Measurements from ENCODE around the gene SCIMP.
"Not testable (repeated sequence)": the region's sequence is repeated elsewhere in the genome, so short reads cannot be mapped to it uniquely, and the experiment has no call there.

Gene SCIMP
- total RNA-seq, result 0 reads per million in 2 donors

- DNase-seq, result no peak
Measured at GRCh38 chr17:5234645-5235576, at the start of gene SCIMP. SCIMP (minus strand) TSS chr17:5234860; CDS start chr17:5234755, 105 bp downstream.

- DNase-seq, result no peak
Measured at GRCh38 chr17:5283571-5284315, 49.1 kb upstream of the SCIMP start.

- DNase-seq, result no peak
Measured at GRCh38 chr17:5282642-5283217, 48.1 kb upstream of the SCIMP start.

- peak; percentile 92 for DNase-seq
Measured at GRCh38 chr17:5281814-5282641, 47.4 kb upstream of the SCIMP start, which contains the start of gene RABEP1. RABEP1 (plus strand) TSS chr17:5282284; CDS start chr17:5282487, 203 bp downstream.

- no peak for DNase-seq
Measured at GRCh38 chr17:5272322-5272721, 37.7 kb upstream of the SCIMP start.

- no peak for DNase-seq
Measured at GRCh38 chr17:5269241-5269960, 34.7 kb upstream of the SCIMP start.

- no peak for DNase-seq
Measured at GRCh38 chr17:5264893-5265292, 30.2 kb upstream of the SCIMP start.

GRCh38 chr17:5263441-5263840 lies 28.8 kb upstream of the SCIMP start:
- no peak for DNase-seq

GRCh38 chr17:5262416-5262991 lies 27.8 kb upstream of the SCIMP start:
- no peak for DNase-seq

GRCh38 chr17:5260542-5260941 lies 25.9 kb upstream of the SCIMP start:
- DNase-seq, result no peak

- DNase-seq, result no peak
Measured at GRCh38 chr17:5257124-5257523, 22.5 kb upstream of the SCIMP start.

- no peak for DNase-seq
Measured at GRCh38 chr17:5254903-5255521, 20.4 kb upstream of the SCIMP start.

- no peak for DNase-seq
Measured at GRCh38 chr17:5254414-5254813, 19.8 kb upstream of the SCIMP start.

- peak; percentile 41 for DNase-seq
Measured at GRCh38 chr17:5249615-5250014, 15.0 kb upstream of the SCIMP start.

- no peak for DNase-seq
Measured at GRCh38 chr17:5248821-5249479, 14.3 kb upstream of the SCIMP start.

- no peak for DNase-seq
Measured at GRCh38 chr17:5247621-5248020, 13.0 kb upstream of the SCIMP start.

GRCh38 chr17:5241861-5242671 lies 7.4 kb upstream of the SCIMP start:
- DNase-seq, result no peak

GRCh38 chr17:5239769-5240168 lies 5.1 kb upstream of the SCIMP start:
- DNase-seq, result not testable (repeated sequence)

GRCh38 chr17:5238333-5238732 lies 3.7 kb upstream of the SCIMP start:
- no peak for DNase-seq
